GM11168 (cell line): ENCODE data around the gene POU4F3.

Experiments used
- in situ Hi-C: fragments of 300-500 bp; cut with MboI; formaldehyde crosslinking; loops from one replicate; pipeline ENCODE4 v1.12.0; 2022; ENCODE audit warnings: low sequenced_read_pairs; ENCODE audit not compliant: unreplicated experiment

POU4F3 gene

DNA sequence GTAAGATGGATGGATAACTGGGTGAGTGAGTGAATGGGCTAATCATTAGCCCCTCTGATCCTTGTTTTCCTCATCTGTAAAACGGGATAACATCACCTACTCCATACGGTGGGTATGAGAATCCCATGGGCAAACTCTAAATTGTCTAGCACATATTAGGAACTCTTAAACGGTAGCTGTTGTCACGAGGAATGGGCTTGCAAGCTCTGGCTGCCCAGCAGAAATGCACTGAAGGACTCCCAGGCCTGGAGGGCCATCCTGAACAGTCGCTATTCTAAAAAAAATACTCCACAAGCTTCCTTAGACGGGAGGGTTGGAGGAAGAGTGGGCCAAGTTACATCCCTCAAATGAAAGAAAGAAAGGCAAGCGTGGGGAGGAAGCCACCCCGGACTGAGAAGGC is 711 bp upstream of the POU4F3 start:
- in situ Hi-C loops, result no loop called here

DNA sequence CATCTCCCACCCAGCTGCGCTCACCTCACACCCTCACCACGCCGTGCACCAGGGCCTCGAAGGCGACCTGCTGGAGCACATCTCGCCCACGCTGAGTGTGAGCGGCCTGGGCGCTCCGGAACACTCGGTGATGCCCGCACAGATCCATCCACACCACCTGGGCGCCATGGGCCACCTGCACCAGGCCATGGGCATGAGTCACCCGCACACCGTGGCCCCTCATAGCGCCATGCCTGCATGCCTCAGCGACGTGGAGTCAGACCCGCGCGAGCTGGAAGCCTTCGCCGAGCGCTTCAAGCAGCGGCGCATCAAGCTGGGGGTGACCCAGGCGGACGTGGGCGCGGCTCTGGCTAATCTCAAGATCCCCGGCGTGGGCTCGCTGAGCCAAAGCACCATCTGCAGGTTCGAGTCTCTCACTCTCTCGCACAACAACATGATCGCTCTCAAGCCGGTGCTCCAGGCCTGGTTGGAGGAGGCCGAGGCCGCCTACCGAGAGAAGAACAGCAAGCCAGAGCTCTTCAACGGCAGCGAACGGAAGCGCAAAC is 1.1 kb downstream of the POU4F3 start:
- in situ Hi-C loops, result no loop called here

DNA sequence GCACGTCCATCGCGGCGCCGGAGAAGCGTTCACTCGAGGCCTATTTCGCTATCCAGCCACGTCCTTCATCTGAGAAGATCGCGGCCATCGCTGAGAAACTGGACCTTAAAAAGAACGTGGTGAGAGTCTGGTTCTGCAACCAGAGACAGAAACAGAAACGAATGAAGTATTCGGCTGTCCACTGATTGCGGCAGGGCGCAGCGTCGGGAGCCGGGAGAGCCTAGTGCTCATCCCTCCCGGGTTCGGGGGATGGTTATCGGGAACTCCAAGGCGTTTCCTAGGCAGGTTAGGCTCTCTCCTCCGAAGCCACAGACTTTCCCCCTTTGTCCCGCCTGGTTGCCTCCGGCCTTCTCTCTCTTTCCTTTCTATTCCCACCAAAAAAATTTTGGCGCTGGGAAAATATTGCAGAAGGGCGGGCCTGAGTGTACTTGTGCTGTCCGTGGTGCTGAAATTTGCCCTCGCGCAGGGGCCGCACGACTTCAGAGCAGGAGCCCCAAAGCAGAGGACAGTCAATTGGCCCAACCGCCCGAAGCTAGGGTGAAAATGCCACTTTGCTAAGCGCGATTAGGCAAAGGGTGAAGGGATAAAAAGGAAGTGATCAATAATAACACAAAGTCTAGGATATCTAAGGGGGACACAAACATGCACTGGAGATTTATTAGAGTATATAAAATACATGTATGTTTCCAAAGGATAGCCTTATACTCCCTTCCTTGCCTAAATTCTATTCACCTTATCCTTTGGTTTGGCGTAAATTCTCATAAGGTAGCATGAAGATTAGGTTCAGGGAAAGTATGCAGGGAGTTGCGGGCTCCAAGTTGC is 1.8 kb downstream of the POU4F3 start:
- in situ Hi-C loops, result no loop called here

DNA sequence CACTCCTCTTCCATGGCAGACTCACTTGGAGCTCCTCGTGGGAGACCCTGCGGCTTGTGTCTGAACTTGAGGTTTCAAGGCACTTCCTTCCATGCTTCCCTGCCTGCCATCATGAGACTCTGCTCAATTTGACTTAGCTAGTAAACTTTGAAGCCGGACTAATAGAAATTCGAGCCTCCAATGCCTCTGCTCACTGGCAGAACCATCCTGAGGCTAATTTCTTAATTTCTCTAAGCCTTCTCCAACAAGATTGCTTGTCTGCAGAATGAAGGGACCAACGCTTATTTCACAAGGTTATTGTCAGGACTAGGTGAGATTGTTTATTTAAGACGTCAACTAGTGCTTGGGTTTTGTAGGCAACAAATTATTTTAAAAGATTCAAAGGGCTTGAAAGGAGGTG is 3.2 kb downstream of the POU4F3 start:
- in situ Hi-C loops, result no loop called here

DNA sequence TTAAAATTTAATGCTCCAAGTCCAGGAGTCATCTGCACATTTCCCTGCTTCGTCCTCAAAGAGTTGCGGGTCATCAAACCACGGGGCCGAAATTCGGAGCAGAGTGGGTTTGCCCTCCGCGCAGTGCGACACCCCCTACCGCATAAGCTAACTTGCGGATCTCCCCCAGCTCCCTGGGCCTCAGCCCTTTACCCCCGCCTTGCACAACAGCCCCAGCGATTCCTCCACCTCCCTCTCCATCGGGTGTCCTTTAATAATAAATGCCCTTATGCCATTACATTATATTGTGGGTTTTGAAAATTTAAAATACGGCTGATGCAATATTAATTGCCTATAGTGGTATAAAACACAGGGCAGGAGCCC is 3.9 kb downstream of the POU4F3 start:
- in situ Hi-C loops, result no loop called here

DNA sequence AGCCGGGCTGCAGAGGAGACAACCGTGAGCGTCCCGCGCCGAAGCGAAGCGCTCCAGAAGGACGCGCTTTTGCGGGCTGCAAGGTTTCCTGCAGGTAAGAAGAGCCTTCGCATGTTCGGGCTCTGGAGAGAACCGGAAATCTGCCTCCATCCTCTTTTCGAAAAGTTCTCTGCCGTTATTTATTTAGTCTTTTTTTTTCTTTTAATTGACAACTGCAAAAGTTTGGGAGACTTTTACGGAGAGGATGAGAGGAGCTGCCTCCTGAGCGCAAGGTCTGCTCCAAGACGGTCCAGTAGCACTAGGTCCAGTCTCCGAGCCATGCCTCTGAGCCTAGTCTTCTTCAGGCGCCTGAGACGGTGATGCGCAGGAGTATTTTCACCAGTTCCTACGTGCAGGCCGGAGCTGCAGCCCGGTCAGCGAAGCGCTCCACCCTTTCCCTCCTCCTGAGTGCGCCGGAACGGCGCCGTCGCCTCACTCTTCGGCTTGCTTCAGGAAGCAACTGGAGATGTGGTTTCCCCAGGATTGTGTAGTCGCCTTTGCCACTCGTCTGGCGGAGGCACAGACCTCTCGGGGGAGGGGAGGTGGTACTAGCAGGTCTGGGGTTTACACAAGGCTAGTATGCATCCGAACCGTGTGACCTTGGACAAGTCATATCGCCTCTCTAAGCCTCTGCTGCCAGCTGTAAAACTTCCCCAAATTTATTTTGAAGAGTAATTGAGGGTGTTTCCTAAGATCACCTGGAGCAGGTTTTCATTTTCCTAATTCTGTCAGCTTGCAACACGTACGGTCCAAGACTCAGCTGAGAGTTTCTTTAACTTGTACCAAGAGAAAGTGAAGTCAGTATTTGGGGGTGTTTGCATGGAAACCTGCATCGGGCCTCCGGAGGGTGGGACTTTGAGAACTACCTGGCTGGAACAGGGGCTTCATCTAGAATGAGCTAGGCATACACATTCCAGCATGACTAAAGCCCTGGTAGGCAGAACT is 4.5 kb downstream of the POU4F3 start:
- in situ Hi-C loops, result no loop called here

DNA sequence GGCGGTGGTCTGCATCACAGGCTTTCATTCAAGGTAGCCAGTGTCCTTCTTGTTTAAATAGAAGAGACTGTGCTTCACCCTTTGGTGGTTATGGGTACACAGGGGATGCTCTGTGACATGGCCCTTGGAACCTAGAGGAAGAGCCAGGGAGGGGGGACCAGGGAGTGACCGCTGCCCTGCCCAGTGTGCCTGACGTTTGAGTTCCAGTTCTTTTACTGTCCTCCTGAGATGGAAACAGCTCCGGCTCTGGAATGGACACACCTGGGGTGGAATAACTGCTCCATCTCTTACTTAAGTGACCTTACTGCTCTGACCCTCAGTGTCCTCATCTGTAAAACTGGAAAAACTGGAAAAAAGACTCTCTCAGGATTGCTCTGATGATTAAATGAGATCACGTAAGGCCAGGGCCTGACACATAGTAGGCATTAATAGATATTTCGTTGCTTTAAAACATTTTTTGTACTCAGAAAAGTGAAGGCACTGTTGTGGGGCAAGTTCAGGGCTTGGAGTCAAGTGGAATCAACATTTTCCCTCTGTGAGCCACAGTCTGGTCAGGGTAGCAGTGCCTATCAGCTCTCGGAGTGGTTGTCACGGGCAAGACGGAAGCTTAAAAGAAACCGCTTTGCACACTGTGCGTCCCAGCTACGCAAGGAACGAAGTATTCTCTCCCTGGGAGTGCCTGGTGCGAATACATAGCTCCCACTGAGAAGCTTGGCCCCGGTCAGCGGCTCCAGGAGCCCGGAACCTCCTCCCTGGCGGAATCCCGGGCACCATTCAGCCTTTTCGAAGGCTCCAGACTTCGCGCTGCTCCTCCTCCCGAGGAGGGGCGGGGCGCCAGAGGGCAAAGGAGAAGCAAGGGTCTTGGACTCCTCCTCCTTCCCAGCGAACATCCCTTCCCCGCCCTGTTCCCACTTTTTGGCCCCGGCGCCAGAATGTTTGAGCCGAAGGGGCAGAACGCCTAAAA is 5.8 kb downstream of the POU4F3 start:
- in situ Hi-C loops, result no loop called here

DNA sequence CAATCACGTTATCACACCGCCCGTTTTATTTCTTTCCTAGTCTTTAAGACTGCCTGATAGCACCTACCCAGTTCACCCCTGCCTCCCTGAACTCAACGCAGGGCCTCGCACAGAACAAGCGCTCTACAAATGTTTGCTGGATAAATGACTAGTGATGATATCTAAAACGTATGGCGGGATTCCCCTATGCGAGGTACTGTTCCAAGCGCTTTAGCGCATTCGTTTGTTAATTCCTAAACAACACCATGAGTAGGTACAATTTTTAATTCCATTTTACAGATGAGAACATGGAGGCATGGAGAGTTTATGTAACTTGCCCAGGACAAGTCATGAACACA is 6.6 kb downstream of the POU4F3 start:
- in situ Hi-C loops, result no loop called here

DNA sequence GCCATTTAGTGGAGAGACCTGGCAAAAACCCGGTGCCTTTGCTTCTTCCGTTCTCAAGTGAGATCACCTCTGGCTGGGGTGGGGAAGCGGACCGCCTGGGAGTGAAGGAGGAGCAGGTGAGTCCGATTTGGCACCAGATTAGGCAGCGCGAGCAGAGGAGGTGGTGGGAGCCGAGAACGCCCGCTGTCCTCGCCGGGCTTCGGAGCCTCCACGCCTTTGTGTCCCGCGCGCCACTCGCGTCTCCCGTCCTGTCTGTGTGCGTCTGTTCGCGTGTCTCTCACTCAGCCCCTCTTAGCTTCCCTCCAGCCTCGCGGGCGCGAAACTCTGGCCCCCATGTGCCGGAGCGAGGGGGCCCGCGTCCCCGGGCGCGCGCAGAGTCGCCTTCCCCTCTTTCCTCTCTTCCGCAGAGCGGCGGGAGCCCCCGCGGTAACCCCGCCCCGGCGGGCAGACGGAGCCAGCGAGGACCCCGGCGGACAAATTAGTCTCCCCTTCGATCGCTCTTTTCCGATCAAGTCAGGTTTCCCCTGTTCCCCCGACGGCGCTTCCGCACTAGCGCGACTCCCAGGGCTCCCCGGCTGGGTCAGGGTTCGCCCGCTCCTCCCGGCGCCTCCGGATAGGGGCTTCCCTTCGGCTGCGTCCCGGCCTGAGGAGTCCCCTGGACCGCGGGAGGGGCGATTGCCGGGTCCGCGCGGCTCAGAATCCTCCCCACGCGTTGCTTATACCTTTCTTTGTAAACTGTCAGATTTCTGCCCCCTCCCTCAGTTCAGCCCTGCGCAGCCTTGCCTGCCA is 7.1 kb downstream of the POU4F3 start:
- in situ Hi-C loops, result no loop called here

DNA sequence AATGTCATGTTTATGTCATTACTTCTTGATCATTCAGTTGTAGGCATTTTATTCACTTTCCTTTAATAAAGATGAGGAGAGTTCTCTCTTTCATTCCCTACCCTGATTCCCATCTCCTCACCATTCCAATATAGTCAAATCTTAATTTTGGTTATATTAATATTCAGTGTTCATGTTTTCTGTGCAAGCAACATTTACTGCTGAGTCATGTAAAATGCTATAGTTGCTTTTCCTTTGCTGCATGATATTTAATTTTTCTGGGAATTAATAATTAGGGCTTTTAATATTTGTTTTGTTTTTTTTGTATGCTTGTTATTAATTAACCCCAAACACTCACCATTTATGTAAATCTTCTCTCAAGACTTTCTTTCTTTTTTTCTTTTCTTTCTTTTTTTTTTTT is 18.5 kb downstream of the POU4F3 start:
- in situ Hi-C loops, result no loop called here

DNA sequence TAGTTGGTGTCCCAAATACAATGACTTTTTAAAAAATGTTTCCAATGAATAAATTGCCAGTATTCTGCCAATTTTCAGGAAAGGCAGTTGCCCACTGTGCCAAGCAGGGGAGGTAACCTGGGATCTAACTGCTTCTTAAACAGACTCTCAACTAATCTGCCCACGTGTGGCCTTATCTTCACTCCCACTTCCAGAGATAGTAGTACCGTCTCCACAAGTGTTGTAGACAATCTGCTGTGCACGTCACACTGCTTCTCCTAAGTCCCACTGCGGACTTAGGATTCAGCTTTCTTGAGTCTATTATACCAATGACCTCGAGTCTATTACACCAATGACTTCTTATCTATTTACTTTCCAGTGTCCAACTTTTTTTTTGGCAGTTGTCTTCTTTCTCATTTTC is 21.2 kb downstream of the POU4F3 start:
- in situ Hi-C loops, result no loop called here

DNA sequence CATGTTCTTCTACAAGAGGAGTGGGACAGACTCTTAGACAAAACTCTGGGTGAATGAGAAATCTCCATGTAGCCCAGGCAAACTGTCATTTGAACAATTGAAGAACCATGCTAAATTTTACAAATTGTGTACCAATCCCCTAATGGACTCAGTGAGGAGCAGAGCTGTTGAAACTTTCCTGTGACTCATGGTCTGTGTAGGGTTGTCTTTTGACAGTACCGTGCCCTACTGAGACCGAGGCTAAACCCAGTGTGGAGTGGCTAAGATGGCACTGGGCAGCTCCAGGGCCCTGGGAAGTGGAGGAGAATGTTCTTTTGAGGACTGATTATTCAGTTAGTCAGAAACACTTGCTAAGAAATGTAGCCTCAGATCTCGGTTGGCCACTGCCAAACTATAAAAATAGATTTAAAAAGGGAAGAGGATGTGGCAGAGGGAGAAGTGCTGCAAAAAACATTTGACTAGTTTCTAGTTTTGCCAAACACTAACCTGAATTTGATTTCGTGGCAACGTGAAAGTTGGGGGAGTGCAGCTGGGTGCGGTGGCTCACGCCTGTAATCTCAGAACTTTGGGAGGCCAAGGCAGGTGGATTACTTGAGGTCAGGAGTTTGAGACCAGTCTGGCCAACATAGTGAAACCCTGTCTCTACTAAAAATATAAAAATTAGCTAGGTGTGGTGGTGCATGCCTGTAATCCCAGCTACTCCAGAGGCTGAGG is 24.7 kb downstream of the POU4F3 start:
- in situ Hi-C loops, result no loop called here

DNA sequence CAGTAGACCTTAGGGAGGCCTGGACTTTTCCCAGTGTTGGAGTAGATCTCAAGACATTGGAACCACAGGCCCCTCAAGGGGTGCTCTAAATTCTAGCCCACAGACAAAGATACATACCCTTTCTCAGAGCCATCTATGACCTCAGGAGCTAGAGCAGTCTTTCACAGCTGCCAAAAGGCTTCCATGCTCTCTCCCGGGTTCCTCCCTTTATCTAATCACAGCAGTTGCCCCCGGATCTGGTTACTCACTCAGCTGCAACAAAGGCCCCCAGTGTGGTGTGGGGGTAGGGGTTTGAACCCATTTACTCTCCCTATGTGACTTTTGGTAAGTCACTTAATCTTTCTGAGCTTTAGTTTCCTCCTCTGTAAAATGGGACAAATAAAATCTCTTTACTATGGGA is 27.0 kb downstream of the POU4F3 start:
- in situ Hi-C loops, result no loop called here

DNA sequence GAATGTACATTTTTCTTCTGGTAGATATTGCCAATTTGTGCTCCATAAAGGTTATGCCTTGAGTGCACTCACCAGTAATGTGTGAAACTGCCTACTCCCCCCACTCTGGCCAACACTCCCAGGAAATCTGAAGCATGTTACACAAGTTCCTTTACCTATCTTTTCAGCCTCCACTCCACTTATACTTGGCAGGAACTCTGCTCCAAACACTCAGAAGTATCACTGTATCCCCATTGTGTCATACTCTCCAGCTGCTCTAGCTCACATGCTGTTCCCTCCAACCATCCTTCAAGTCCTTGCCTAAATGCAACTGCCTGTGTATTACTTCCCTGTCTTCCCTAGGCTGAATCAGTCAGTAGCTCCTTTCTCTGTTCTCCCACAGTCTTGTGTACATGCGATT is 28.3 kb downstream of the POU4F3 start:
- in situ Hi-C loops, result no loop called here

DNA sequence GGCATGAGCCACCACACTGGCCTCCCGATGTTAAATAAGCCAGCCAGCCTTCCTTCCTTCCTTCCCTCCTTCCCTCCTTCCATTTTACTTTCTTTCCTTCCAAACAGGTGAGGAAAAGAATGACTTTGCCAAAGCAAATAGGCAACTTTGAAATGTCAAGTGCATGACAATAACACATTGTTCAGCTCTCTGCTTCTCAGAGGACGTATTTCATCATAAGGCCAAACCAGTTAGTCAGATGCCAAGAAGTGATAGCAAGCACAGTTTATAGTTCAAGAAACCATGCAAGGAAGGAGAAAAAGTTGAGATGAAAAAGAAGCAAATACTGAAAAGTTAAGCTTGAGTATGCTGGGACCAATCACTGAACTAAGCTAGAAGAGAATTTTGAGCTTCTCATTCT is 29.5 kb downstream of the POU4F3 start:
- in situ Hi-C loops, result no loop called here

DNA sequence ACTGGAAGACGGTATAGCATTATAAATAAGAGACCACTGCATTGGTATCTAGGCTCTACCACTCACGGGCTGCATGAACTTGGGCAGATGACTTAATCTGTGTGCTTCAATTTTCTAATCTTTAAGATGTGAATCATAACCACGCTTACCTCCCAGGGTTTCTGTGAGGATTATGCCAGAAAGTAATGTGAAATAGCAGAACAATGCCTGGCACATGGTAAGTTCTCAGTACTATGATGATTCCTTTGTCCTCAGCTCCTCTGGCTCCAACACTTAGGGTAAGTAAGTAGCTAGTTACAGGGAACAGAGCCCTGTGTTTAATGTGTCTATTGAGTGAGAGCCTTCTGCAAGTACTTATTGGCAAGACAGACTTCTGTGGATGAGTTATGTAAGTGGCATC is 31.1 kb downstream of the POU4F3 start:
- in situ Hi-C loops, result no loop called here

DNA sequence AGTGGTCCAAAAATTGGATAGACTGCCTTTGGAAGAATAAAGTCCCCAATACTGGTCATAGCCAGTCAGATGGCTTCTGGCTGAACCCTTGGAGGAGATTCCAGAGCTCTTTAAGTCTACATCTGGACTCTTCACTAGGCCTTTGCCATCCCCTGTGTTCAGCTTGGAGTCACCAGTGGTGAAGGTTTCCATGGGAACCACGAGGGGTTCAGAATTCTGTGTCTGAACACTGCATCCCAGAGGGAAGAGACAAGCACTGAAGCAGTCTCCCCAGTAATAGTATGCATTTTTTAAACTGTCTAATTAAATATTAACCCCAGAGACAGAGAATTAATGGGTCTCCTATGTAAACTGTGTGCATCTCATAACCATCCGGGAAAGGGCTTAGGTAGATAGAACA is 38.2 kb downstream of the POU4F3 start:
- in situ Hi-C loops, result no loop called here

DNA sequence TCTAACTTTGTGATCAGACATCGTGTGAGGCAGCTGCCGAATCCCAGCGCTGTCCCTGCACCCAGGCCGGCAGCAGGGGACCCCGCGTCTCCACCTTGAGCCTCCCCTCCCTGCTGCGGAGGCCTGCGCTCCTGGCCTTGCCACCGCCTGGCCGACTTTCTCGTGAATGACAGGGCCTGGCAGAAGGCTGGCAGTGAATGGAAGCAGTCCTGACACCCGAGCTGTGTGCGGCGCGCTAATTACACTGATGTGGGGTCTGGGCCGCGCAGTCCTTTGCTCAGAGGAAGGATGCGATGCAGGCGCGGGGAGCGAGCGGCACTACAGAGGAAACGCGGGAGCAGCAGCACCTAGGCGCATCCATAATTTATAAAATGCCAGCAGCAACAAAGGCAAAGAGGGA is 40.3 kb downstream of the POU4F3 start:
- in situ Hi-C loops, result no loop called here

DNA sequence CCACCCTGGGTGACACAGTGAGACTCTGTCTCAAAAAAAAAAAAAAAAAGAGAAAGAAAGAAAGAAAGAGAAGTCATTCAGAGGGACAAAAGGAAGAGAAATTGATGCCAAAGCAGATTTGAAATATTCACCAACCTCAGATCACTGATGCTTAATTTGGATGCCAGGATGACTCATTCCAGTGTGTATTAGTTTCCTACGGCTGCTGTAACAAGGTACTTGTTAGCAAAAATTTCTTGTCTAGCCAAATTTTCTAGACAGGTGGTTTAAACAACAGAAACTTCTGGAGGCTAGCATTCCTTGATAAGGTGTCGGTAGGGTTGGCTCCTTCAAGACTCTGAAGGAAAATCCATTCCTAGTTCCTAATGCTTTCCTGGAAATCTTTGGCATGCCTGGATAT is 42.1 kb downstream of the POU4F3 start:
- in situ Hi-C loops, result no loop called here
